Transverse colon (tissue), 4 donors: ENCODE data around the gene DPYD.

Experiments used
- CTCF ChIP-seq, 5 experiments: fragments of 200-600 bp in 3 of 5; fragments of 450-650 bp in 2 of 5; sonication (generic) in 3 of 5; IDR thresholded peaks; 1 replicate in 2 of 5; 2 replicates in 3 of 5; pipeline ENCODE4 v1.5.1; 2016 to 2017; ENCODE audit warnings: antibody characterized with exemption in 5 of 5, inconsistent platforms in 3 of 5, mild to moderate bottlenecking in 2 of 5, moderate library complexity in 1 of 5
- POLR2AphosphoS5 ChIP-seq, 3 donors: sonication (generic); formaldehyde crosslinking; IDR thresholded peaks; one replicate each; pipeline ENCODE4 v1.6.1; 2016; ENCODE audit warnings: antibody characterized with exemption in 3 of 3

DNA sequence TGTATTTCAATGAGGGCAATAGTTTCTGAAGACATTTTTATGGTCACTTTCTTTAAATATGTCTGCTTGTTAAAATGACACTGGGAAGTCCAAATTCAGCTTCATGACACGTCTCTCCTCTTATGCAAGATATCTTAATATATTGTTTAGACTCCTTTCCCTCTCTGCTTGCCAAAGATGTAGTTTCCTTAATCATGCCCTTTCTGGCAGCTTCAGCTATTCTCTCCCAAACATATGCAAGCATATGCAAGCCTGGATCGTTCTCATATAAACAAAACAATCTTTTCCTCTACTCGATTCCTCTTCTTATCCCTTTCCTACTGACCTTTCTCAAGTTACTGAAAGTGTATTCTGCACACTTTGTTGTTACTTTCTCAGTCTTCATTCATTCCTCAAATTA lies 827.1 kb downstream of the DPYD start:
- TF ChIP-seq CTCF (IDR thresholded peaks at IDR 0.05) = no peak
- TF ChIP-seq POLR2AphosphoS5 (IDR thresholded peaks at IDR 0.05) = no peak
